Liver (tissue), 9 donors: ENCODE measurements around the gene ARHGEF19. TPM values are rescaled to one million over a fixed set of nuclear protein-coding genes. Genes with fewer than 3 reads are reported as not detected.

Experiments used
- DNase-seq: peaks from one replicate; pipeline ENCODE4 v3.0.0-alpha.2; 2017; ENCODE audit warnings: low spot score
- H3K27ac ChIP-seq, 2 donors: one replicate each; pipeline ENCODE4 v1.7.0; 2013; ENCODE audit warnings: inconsistent platforms in 2 of 2, low read length in 2 of 2, control low read depth in 1 of 2, low read depth in 1 of 2, mild to moderate bottlenecking in 1 of 2
- H3K27me3 ChIP-seq, 4 donors: one replicate each; pipeline versions ENCODE4 v1.6.1 to v1.7.0; 2013; ENCODE audit warnings: low read length in 3 of 4, inconsistent platforms in 1 of 4, mild to moderate bottlenecking in 1 of 4, moderate library complexity in 1 of 4; ENCODE audit not compliant: control insufficient read depth in 4 of 4, insufficient read depth in 4 of 4
- H3K36me3 ChIP-seq, 4 donors: one replicate each; pipeline versions ENCODE4 v1.6.1 to v1.7.0; 2013; ENCODE audit warnings: low read length in 3 of 4, mild to moderate bottlenecking in 3 of 4, low read depth in 1 of 4, moderate library complexity in 1 of 4; ENCODE audit not compliant: control insufficient read depth in 4 of 4, insufficient read depth in 3 of 4
- H3K4me1 ChIP-seq, 4 donors: one replicate each; pipeline versions ENCODE4 v1.6.1 to v1.7.0; 2013; ENCODE audit warnings: low read length in 3 of 4, mild to moderate bottlenecking in 3 of 4, moderate library complexity in 1 of 4; ENCODE audit not compliant: control insufficient read depth in 4 of 4, insufficient read depth in 4 of 4
- H3K4me3 ChIP-seq, 3 donors: one replicate each; pipeline versions ENCODE4 v1.6.1 to v1.7.0; 2013; ENCODE audit warnings: low read length in 3 of 3, control low read depth in 1 of 3, low read depth in 1 of 3, mild to moderate bottlenecking in 1 of 3
- H3K9ac ChIP-seq, 2 donors: one replicate each; pipeline ENCODE4 v1.7.0; 2013; ENCODE audit warnings: low read length in 2 of 2, mild to moderate bottlenecking in 2 of 2, moderate library complexity in 2 of 2, control low read depth in 1 of 2, low read depth in 1 of 2
- H3K9me3 ChIP-seq, 4 donors: one replicate each; pipeline versions ENCODE4 v1.6.1 to v1.7.0; 2013; ENCODE audit warnings: low read length in 3 of 4; ENCODE audit not compliant: control insufficient read depth in 4 of 4
- CTCF ChIP-seq: fragments of 150-350 bp; IDR thresholded peaks from 2 replicates; pipeline ENCODE4 v1.5.1; 2017; ENCODE audit warnings: improper control_type of control experiment, low read depth, low read length; ENCODE audit not compliant: missing input control
- EGR1 ChIP-seq, 2 donors: IDR thresholded peaks; 2 replicates each; pipeline ENCODE4 v1.6.1; 2016 to 2018; ENCODE audit warnings: antibody characterized with exemption in 2 of 2, low read depth in 2 of 2
- FOXA1 ChIP-seq: IDR thresholded peaks from 2 replicates; pipeline ENCODE4 v1.6.1; 2016; ENCODE audit warnings: antibody characterized with exemption
- FOXA2 ChIP-seq: IDR thresholded peaks from 2 replicates; pipeline ENCODE4 v1.6.1; 2016; ENCODE audit warnings: antibody characterized with exemption
- GABPA ChIP-seq, 2 donors: IDR thresholded peaks in 1 of 2; conservative IDR thresholded peaks in 1 of 2; 2 replicates each; pipeline ENCODE4 v1.6.1; 2016; ENCODE audit warnings: antibody characterized with exemption in 2 of 2, mild to moderate bottlenecking in 1 of 2, moderate library complexity in 1 of 2
- HNF4A ChIP-seq, 2 donors: conservative IDR thresholded peaks; 2 replicates each; pipeline ENCODE4 v1.6.1; 2016; ENCODE audit warnings: antibody characterized with exemption in 2 of 2, mild to moderate bottlenecking in 2 of 2
- HNF4G ChIP-seq: IDR thresholded peaks from 2 replicates; pipeline ENCODE4 v1.6.1; 2016; ENCODE audit warnings: antibody characterized with exemption
- JUND ChIP-seq, 2 donors: IDR thresholded peaks; 2 replicates each; pipeline ENCODE4 v1.6.1; 2016; ENCODE audit warnings: antibody characterized with exemption in 2 of 2
- NR2F2 ChIP-seq: IDR thresholded peaks from 2 replicates; pipeline ENCODE4 v1.6.1; 2016; ENCODE audit warnings: antibody characterized with exemption
- RAD21 ChIP-seq, 2 donors: IDR thresholded peaks; 2 replicates each; pipeline ENCODE4 v1.6.1; 2016; ENCODE audit warnings: antibody characterized with exemption in 2 of 2, mild to moderate bottlenecking in 2 of 2
- RXRA ChIP-seq, 2 donors: IDR thresholded peaks; 2 replicates each; pipeline ENCODE4 v1.6.1; 2017 to 2018; ENCODE audit warnings: antibody characterized with exemption in 2 of 2, mild to moderate bottlenecking in 1 of 2
- SP1 ChIP-seq: IDR thresholded peaks from 2 replicates; pipeline ENCODE4 v1.6.1; 2018; ENCODE audit warnings: antibody characterized with exemption, mild to moderate bottlenecking
- TAF1 ChIP-seq: conservative IDR thresholded peaks from 2 replicates; pipeline ENCODE4 v1.6.1; 2016; ENCODE audit warnings: antibody characterized with exemption, mild to moderate bottlenecking
- YY1 ChIP-seq: IDR thresholded peaks from 2 replicates; pipeline ENCODE4 v1.6.1; 2016; ENCODE audit warnings: antibody characterized with exemption, mild to moderate bottlenecking
- ZBTB33 ChIP-seq: IDR thresholded peaks from 2 replicates; pipeline ENCODE4 v1.6.1; 2016; ENCODE audit warnings: antibody characterized with exemption
- WGBS: extraction: QIAGEN DNeasy Blood & Tissue Kit; methylation state at CpG from one replicate; pipeline ENCODE4 v1.1.7; 2013; 5-methylcytosine and 5-hydroxymethylcytosine counted together
- polyA plus RNA-seq, 2 donors: library from polyadenylated mRNA; stranded (reverse) in 1 of 2; unstranded in 1 of 2; fragments of 200-250 nt in 1 of 2; fragments of >200 nt in 1 of 2; fragmentation: Nextera tagmentation in 1 of 2; extraction: Ambion mirVana in 1 of 2; gene quantifications; one replicate each; pipeline versions ENCODE4 v1.2.1 to v1.2.3, GENCODE V29; 2013 to 2015
- total RNA-seq, 2 donors: library from RNA; depleted of rRNA; stranded (reverse); fragments of >200 nt; gene quantifications; one replicate each; pipeline ENCODE4 v1.2.3, GENCODE V29; 2014
- TF ChIP-seq, protein P1 (sequence below): IDR thresholded peaks from 2 replicates; pipeline ENCODE4 v1.6.1; 2016; ENCODE audit warnings: antibody characterized with exemption
- TF ChIP-seq, protein P2 (sequence below): IDR thresholded peaks from 2 replicates; pipeline ENCODE4 v1.6.1; 2016; ENCODE audit warnings: antibody characterized with exemption
- TF ChIP-seq, protein P3 (sequence below): IDR thresholded peaks from 2 replicates; pipeline ENCODE4 v1.6.1; 2016; ENCODE audit warnings: antibody characterized with exemption, mild to moderate bottlenecking
- donor health status: healthy.
- donor health status: healthy.
- donor health status: healthy.
- donor health status: healthy.
- donor health status: healthy.

ARHGEF19 gene
- total and polyA plus RNA-seq, 4 donors, result 0.79 to 3.2 (median 2.5) TPM

GRCh38 chr1:16191916-16192546, 20.4 kb downstream of the ARHGEF19 start:
- Histone ChIP-seq H3K9ac (no peak overlapping the region), H3K4me3 (no peak overlapping the region), H3K27me3 (no peaks in the 10 kb centered on the region), H3K9me3 (no peaks in the 10 kb centered on the region), H3K27ac (no peak overlapping the region), H3K4me1 (peaks cover 5 to 28% (median 20%) of the 10 kb centered on the region in 4 donors), H3K36me3 (peaks cover 0 to 2% (median 0%) of the 10 kb centered on the region in 4 donors)
- TF ChIP-seq JUND (IDR thresholded peaks at IDR 0.05) (no peak), NR2F2 (no peak), TAF1 (no peak), FOXA2 (no peak), HNF4A (conservative IDR thresholded peaks at IDR 0.05) (no peak), FOXA1 (no peak), YY1 (no peak), HNF4G (no peak), EGR1 (IDR thresholded peaks at IDR 0.05; ENCODE audit: low read depth in 2 of 2) (no peak), ZBTB33 (no peak), CTCF (no peak), RAD21 (IDR thresholded peaks at IDR 0.05) (no peak), GABPA (IDR thresholded peaks at IDR 0.05 in 1 of 2, conservative IDR thresholded peaks at IDR 0.05 in 1 of 2) (no peak)
- TF ChIP-seq, protein P1, sequence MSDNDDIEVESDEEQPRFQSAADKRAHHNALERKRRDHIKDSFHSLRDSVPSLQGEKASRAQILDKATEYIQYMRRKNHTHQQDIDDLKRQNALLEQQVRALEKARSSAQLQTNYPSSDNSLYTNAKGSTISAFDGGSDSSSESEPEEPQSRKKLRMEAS, result no peak
- TF ChIP-seq, protein P2, sequence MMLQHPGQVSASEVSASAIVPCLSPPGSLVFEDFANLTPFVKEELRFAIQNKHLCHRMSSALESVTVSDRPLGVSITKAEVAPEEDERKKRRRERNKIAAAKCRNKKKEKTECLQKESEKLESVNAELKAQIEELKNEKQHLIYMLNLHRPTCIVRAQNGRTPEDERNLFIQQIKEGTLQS, result no peak
- DNase-seq, result no peak
- WGBS, result 94% methylated on average over 6 of the region's 6 CpGs

- Histone ChIP-seq H3K9ac (no peak overlapping the region), H3K36me3 (peaks cover 0 to 2% (median 0%) of the 10 kb centered on the region in 4 donors), H3K4me1 (peaks cover 5 to 34% (median 22%) of the 10 kb centered on the region in 4 donors)
- TF ChIP-seq YY1 (no peak), HNF4G (no peak), GABPA (IDR thresholded peaks at IDR 0.05 in 1 of 2, conservative IDR thresholded peaks at IDR 0.05 in 1 of 2) (no peak), JUND (IDR thresholded peaks at IDR 0.05) (no peak), HNF4A (conservative IDR thresholded peaks at IDR 0.05) (no peak), FOXA2 (no peak), EGR1 (IDR thresholded peaks at IDR 0.05; ENCODE audit: low read depth in 2 of 2) (no peak), TAF1 (no peak), RAD21 (IDR thresholded peaks at IDR 0.05) (no peak), ZBTB33 (no peak), RXRA (IDR thresholded peaks at IDR 0.05) (no peak), NR2F2 (no peak), SP1 (no peak), CTCF (no peak)
- TF ChIP-seq, protein P2, result no peak
- TF ChIP-seq, protein P3, sequence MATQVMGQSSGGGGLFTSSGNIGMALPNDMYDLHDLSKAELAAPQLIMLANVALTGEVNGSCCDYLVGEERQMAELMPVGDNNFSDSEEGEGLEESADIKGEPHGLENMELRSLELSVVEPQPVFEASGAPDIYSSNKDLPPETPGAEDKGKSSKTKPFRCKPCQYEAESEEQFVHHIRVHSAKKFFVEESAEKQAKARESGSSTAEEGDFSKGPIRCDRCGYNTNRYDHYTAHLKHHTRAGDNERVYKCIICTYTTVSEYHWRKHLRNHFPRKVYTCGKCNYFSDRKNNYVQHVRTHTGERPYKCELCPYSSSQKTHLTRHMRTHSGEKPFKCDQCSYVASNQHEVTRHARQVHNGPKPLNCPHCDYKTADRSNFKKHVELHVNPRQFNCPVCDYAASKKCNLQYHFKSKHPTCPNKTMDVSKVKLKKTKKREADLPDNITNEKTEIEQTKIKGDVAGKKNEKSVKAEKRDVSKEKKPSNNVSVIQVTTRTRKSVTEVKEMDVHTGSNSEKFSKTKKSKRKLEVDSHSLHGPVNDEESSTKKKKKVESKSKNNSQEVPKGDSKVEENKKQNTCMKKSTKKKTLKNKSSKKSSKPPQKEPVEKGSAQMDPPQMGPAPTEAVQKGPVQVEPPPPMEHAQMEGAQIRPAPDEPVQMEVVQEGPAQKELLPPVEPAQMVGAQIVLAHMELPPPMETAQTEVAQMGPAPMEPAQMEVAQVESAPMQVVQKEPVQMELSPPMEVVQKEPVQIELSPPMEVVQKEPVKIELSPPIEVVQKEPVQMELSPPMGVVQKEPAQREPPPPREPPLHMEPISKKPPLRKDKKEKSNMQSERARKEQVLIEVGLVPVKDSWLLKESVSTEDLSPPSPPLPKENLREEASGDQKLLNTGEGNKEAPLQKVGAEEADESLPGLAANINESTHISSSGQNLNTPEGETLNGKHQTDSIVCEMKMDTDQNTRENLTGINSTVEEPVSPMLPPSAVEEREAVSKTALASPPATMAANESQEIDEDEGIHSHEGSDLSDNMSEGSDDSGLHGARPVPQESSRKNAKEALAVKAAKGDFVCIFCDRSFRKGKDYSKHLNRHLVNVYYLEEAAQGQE, result no peak
These were observed 21.1 kb downstream of the ARHGEF19 start for GRCh38 chr1:16191309-16191708.

More at GRCh38 chr1:16191309-16191708, 21.1 kb downstream of the ARHGEF19 start:
- Histone ChIP-seq H3K4me3 (no peak overlapping the region), H3K27ac (no peak overlapping the region), H3K9me3 (no peaks in the 10 kb centered on the region), H3K27me3 (no peaks in the 10 kb centered on the region)
- 95% methylated on average over 1 of the region's 1 CpG for WGBS
- DNase-seq, result no peak
